CMK (cell line): ENCODE measurements around the gene P2RX4.
"Not testable (repeated sequence)": the region's sequence is repeated elsewhere in the genome, so short reads cannot be mapped to it uniquely, and the experiment has no call there.

Experiments used
- DNase-seq: peaks from one replicate; pipeline ENCODE4 v3.0.0-alpha.2; 2010; ENCODE audit warnings: low read depth

The P2RX4 gene

GRCh38 chr12:121245031-121245430 is 35.1 kb downstream of the P2RX4 start:
- no peak for DNase-seq

- no peak for DNase-seq
Measured at GRCh38 chr12:121245951-121246350, 36.0 kb downstream of the P2RX4 start.

GRCh38 chr12:121246893-121247557 is 37.1 kb downstream of the P2RX4 start:
- DNase-seq = no peak

GRCh38 chr12:121248622-121249021 is 38.7 kb downstream of the P2RX4 start:
- no peak for DNase-seq

GRCh38 chr12:121250359-121250758 is 40.4 kb downstream of the P2RX4 start:
- no peak for DNase-seq

- no peak for DNase-seq
Measured at GRCh38 chr12:121251838-121252237, 41.9 kb downstream of the P2RX4 start.

GRCh38 chr12:121252712-121253345 is 42.9 kb downstream of the P2RX4 start:
- no peak for DNase-seq

GRCh38 chr12:121253638-121254335 is 43.9 kb downstream of the P2RX4 start:
- DNase-seq = no peak

GRCh38 chr12:121255433-121255832 is 45.5 kb downstream of the P2RX4 start:
- no peak for DNase-seq

GRCh38 chr12:121257704-121258449 is 47.9 kb downstream of the P2RX4 start:
- not testable (repeated sequence) for DNase-seq

- DNase-seq = no peak
Measured at GRCh38 chr12:121259074-121259473, 49.1 kb downstream of the P2RX4 start.

- DNase-seq = no peak
Measured at GRCh38 chr12:121260091-121260490, 50.2 kb downstream of the P2RX4 start.

- no peak for DNase-seq
Measured at GRCh38 chr12:121261398-121261797, 51.5 kb downstream of the P2RX4 start.

- DNase-seq = no peak
Measured at GRCh38 chr12:121263206-121263935, 53.4 kb downstream of the P2RX4 start.

- DNase-seq = no peak
Measured at GRCh38 chr12:121264135-121264534, 54.2 kb downstream of the P2RX4 start.

- no peak for DNase-seq
Measured at GRCh38 chr12:121264951-121265515, 55.1 kb downstream of the P2RX4 start.

GRCh38 chr12:121267822-121268221 is 57.9 kb downstream of the P2RX4 start:
- DNase-seq = no peak

GRCh38 chr12:121273364-121273896 is 63.5 kb downstream of the P2RX4 start:
- DNase-seq = no peak

GRCh38 chr12:121274036-121274763 is 64.3 kb downstream of the P2RX4 start:
- DNase-seq = no peak

GRCh38 chr12:121277374-121277759 is 67.4 kb downstream of the P2RX4 start:
- DNase-seq = no peak
